GM21576 (cell line): ENCODE data around the gene KLF4.

Experiments
- ATAC-seq: cut with Tn5 transposase; IDR thresholded peaks from one replicate; pipeline ENCODE4 v1.9.1; 2021; ENCODE audit warnings: mild to moderate bottlenecking, moderate library complexity; ENCODE audit not compliant: unreplicated experiment

Gene KLF4

GRCh38 chr9:107460153-107461023 lies 29.2 kb downstream of the KLF4 start:
- ATAC-seq, result no peak

- no peak for ATAC-seq
Measured at GRCh38 chr9:107455425-107456135, 34.0 kb downstream of the KLF4 start.

DNA sequence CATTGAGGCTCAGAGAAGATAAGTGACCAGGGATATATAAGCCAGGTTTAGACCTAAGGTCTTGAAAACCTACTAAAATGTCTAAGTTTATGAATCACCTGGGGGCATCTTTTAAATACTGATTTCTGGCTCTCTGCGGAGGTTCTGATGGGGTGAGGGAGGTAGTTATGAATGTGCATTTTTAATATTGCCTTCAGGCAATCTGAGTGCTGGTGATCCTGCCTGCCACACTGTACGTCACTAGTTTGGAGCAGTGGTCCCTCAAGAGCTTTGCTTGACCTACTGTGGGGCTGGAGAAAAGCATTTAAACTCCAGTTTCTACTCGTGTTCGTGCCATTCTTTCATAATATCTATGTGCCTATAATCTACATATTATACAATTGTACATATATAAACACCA lies 36.1 kb downstream of the KLF4 start:
- no peak for ATAC-seq

GRCh38 chr9:107447834-107448233 lies 41.7 kb downstream of the KLF4 start:
- ATAC-seq, result no peak

- no peak for ATAC-seq
Measured at GRCh38 chr9:107447081-107447480, 42.5 kb downstream of the KLF4 start.

DNA sequence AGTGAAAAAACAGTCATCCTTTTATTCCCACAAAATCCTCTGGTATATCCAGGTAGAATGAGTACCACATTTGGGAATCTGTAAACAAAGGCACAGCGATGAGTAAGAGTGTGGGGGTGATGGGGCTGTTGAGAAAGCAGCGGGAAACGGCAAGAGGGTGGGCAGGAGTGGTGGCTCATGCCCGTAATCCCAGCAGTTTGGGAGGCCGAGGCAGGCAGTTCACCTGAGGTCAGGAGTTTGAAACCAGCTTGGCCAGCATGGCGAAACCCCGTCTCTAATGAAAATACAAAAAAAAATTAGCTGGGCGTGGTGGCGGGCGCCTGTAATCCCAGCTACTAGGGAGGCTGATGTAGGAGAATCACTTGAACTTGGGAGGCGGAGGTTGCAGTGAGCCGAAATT lies 43.1 kb downstream of the KLF4 start:
- ATAC-seq, result no peak

DNA sequence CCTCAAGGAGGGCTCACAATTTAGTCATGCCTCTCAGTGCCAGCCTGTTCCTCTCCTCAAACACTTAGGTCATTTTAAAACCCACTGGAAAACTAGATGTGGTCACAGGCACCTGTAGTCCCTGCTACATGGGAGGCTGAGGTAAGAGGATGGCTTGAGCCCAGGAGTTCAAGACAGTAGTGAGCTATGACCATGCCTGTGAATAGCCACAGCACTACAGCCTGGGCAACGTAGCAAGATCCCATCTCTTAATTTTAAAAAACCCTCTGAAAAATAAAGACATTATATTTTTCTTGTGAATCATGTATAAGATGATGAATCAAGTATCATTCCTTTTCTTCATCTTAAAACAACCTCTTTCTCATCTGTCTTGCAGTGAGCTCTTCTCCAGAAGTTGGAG lies 45.8 kb downstream of the KLF4 start:
- ATAC-seq, result no peak

GRCh38 chr9:107439991-107440456 lies 49.5 kb downstream of the KLF4 start:
- ATAC-seq, result no peak

DNA sequence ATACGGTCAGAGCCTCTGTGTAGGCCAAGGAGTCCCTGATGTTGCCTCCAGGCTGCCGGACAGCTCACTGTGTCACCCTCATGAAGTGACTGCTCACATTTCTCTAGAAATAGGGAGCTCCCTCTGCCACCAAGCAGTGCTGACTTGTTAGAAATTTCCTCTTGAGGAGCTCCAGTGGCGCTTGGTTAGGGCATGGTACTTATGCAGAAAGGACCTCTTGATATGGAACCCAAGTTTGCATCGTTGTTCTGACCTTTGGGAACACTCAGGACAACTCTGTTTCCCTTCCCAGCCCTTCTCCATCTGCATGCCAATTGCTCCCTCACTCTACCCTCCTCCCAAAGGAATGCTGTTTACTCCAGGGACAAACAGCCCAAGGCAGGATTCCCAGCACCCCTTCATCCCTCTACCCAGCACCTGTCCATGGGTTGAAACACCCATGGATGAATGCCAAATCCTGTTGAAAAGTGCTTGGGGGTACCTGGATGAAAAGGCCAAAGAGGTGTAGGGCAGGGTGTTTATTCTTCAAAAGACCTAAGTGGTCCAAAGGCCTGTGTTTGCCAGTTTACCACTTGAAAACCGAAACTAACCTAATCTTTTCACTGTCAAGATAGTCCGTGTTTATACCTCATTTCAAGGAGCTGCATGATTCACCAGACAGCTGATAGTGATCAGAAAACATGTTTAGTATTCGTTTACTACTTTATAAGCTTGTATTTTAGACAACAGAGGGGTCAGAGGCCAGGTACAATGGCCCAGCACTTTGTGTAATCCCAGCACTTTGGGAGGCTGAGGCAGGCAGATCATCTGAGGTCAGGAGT lies 51.1 kb downstream of the KLF4 start:
- no peak for ATAC-seq

GRCh38 chr9:107437716-107438115 lies 51.9 kb downstream of the KLF4 start:
- ATAC-seq, result no peak

GRCh38 chr9:107435415-107435814 lies 54.2 kb downstream of the KLF4 start:
- no peak for ATAC-seq
